Epidermal melanocyte (primary cell): Measurements from ENCODE around the gene SRGN.
"Not testable (repeated sequence)": the region's sequence is repeated elsewhere in the genome, so short reads cannot be mapped to it uniquely, and the experiment has no call there.

Experiments used
- DNase-seq: peaks from one replicate; pipeline ENCODE4 v3.0.0; 2011; ENCODE audit warnings: low spot score; ENCODE audit not compliant: insufficient read length

Gene SRGN

GRCh38 chr10:69087590-69088470 lies at the start of gene SRGN:
Gene SRGN (plus strand): TSS chr10:69088103. CDS start chr10:69088158, 55 bp downstream.
- peak; percentile 58 for DNase-seq

GRCh38 chr10:69040904-69041303 lies 47.0 kb upstream of the SRGN start:
- not testable (repeated sequence) for DNase-seq

- DNase-seq, result no peak
Observed at GRCh38 chr10:69042417-69042816, 45.5 kb upstream of the SRGN start.

GRCh38 chr10:69042838-69043237 lies 45.1 kb upstream of the SRGN start:
- DNase-seq, result no peak

- no peak for DNase-seq
Observed at GRCh38 chr10:69043931-69044531, 43.9 kb upstream of the SRGN start.

- DNase-seq, result no peak
Observed at GRCh38 chr10:69044546-69044945, 43.4 kb upstream of the SRGN start.

GRCh38 chr10:69045441-69046300 lies 42.2 kb upstream of the SRGN start:
- no peak for DNase-seq

GRCh38 chr10:69047111-69047832 lies 40.6 kb upstream of the SRGN start:
- DNase-seq, result no peak

GRCh38 chr10:69048103-69048502 lies 39.8 kb upstream of the SRGN start:
- DNase-seq, result no peak

GRCh38 chr10:69049566-69049961 lies 38.3 kb upstream of the SRGN start:
- DNase-seq, result no peak

GRCh38 chr10:69051303-69051702 lies 36.6 kb upstream of the SRGN start:
- no peak for DNase-seq

GRCh38 chr10:69051710-69052487 lies 36.0 kb upstream of the SRGN start:
- no peak for DNase-seq

- no peak for DNase-seq
Observed at GRCh38 chr10:69052736-69053135, 35.2 kb upstream of the SRGN start.

GRCh38 chr10:69055241-69055640 lies 32.7 kb upstream of the SRGN start:
- DNase-seq, result no peak

- no peak for DNase-seq
Observed at GRCh38 chr10:69056129-69056528, 31.8 kb upstream of the SRGN start.

- no peak for DNase-seq
Observed at GRCh38 chr10:69056536-69057260, 31.2 kb upstream of the SRGN start.

- DNase-seq, result no peak
Observed at GRCh38 chr10:69057261-69057950, 30.5 kb upstream of the SRGN start.

GRCh38 chr10:69057951-69058297 lies 30.0 kb upstream of the SRGN start:
- DNase-seq, result no peak

GRCh38 chr10:69060127-69060798 lies 27.6 kb upstream of the SRGN start:
- DNase-seq, result no peak
